ENCODE results near the gene ARID5A.

The ARID5A gene

DNA sequence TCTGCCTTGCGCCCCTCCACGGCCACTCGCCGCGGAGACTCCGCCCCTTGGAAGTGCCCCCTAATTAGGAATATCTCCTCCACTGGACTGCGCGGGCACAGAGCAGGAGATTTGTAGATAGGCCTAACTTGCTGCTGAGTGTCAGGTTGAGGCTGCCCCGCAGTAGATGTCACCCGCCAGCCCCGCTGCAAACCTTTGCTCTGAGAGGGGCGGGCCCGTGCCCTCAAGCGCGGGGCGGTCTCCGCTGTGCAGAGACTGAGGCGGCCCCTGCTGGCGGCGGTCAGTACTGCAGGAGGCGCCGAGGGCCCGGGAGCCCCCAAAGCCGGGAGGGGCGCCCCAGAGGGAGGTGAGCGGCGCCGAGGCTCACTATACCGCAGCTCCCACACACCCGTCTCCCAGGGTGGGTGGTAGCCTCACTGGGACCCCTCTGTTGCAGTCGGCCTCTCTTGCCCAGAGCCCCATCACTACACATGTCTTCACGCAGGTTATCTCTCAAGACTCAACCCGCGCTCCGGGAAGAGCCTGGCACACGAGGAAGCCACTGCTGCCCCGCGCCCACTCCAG is 28.5 kb upstream of the ARID5A start:
- DNase-seq (ENCODE audit: low read depth in 2 of 2): peak; percentile 76 to 81

- no peak for DNase-seq (ENCODE audit: low read depth in 2 of 2)
These were observed 27.9 kb upstream of the ARID5A start for GRCh38 chr2:96508521-96509113.

- DNase-seq (ENCODE audit: low read depth in 2 of 2): peak; percentile 56 to 63
These were observed 27.3 kb upstream of the ARID5A start for GRCh38 chr2:96509114-96509846.

- DNase-seq (ENCODE audit: low read depth in 2 of 2): no peak
These were observed 26.7 kb upstream of the ARID5A start for GRCh38 chr2:96509847-96510230.

DNA sequence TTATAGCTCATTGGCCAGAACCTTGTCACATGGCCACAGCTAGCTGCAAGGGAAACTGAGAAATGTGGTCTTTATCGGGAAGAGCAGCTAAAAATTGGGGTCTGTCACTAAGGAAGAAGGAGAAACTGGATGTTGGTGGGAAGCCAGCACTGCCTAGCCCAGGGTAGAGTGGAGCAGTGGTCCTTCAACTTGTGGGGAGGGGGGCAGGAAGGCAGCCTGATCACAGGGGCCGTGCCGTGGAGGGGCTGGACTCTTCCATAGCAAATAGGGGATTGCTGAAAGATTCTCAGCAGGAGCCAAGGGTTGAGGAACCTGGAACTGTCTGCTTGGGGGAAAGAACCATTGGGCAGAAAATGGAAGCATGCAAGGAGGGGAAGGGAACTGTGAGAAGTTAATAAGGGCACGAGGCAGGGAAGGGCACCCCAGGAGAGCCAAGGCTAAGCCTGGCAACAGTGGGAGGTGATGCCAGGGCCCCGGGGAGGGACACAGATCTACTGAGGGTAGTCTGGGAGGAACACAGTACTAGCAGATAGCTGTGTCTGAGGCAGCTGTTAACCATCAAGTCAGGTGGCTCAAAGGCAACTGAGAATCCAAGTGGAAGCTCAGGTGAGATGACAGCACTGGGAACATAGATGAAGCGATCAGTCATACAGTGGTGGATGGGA is 25.5 kb upstream of the ARID5A start:
- DNase-seq (ENCODE audit: low read depth in 2 of 2): no peak

DNA sequence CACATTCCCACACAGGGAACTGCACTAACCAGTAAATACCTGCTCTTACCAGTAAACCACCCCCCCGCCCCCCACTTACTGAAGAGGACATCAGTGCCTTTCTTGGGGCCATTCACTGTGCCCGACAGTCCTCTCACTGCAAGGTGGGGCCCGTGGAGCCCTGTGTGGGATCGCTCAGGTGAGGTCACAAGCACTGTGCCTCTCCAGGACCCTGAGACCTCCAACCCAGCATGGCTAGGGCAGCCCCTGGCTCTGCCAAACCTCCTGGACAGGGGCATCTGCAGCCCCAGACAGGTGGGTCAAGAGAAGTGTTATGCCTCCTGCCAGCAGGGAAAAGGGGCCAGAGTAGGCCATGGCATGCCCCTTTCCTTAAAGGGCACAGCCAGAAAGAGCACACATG is 24.7 kb upstream of the ARID5A start:
- DNase-seq (ENCODE audit: low read depth in 2 of 2): no peak

GRCh38 chr2:96512341-96512740 is 24.2 kb upstream of the ARID5A start:
- no peak for DNase-seq (ENCODE audit: low read depth in 2 of 2)

DNA sequence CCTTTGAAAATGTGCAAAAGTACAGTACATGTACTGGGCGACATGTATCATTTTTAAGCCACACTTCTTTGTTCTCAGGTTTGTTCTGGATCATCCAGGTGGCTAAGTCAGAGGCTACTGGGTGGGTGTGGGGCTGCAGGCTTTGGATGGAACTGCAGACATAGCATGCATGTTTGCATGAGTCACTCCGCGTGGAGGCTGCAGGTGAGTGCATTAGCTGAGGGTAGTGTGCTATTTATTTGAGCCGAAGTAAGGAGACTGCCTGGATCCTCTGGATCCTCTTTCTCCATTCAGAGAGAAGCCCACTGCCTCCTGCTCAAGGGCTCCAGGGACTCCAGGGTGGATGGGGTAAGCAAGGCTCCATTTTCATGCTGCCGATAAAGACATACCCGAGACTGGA is 22.0 kb upstream of the ARID5A start:
- DNase-seq (ENCODE audit: low read depth in 2 of 2): no peak

- no peak for DNase-seq (ENCODE audit: low read depth in 2 of 2)
These were observed 19.5 kb upstream of the ARID5A start for GRCh38 chr2:96517079-96517478.

GRCh38 chr2:96520231-96520630 is 16.3 kb upstream of the ARID5A start:
- DNase-seq (ENCODE audit: low read depth in 2 of 2): no peak

- DNase-seq (ENCODE audit: low read depth in 2 of 2): no peak
These were observed 15.9 kb upstream of the ARID5A start for GRCh38 chr2:96520697-96521096.

DNA sequence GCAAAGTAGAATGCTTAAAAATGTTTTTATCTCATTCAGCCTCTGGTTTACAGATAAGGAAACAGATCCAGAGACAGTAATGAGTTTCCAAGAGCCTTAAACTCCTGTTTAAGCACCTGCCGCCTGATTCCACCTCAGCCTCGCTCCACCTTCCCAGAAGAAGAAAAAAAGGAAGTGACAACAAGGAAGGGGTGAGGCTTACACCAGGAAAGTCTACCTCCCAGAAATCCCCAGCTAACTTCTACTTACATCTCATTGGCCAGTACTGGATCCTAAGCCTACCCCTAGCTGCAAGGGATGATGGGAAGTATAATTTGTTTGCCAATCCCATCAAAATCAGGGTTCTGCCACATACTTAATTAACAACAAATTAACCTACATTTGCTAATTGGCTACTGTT is 15.3 kb upstream of the ARID5A start:
- no peak for DNase-seq (ENCODE audit: low read depth in 2 of 2)

DNA sequence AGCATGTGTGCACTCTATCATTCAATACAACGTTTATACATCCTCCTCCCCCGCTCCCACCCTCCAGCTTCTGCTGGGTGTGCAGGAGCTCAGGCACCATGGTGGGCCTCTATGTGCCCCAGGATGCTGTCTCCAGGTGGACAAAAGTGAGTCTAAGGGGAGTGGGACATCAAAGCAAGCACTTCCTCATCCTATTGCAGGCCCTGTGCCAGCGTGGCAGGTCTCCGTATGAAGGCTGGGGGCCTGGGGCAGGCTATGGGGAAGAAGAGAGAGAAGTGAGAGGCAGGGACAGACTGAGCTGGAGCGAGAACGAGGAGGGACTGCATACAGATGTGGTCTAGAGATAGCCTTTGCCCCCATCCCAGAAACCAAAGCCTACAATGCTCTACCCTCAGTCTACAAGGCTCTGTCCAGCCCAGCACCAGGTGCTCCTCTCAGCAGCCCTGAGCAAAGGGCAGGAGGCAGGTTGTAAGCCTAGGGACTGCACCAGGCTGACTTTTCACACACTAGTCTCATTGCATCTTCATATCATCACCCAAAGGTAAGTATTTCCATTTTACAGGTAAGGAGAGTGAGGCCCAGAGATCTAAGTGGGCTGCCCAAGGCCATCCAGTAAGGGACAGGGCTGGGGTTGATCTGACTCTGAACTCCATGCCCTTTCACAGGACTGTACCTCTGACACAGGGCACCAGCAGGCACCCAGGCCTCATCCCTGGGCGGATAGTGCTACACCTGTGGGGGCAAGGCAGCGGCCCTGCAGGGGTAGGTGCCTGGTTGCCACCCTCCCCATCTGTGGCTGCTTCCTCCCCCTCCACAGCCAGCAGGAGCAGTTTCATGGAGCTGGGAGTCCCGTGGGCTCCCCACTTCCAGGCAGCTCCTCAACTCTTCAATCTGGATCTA is 14.0 kb upstream of the ARID5A start:
- no peak for DNase-seq (ENCODE audit: low read depth in 2 of 2)

DNA sequence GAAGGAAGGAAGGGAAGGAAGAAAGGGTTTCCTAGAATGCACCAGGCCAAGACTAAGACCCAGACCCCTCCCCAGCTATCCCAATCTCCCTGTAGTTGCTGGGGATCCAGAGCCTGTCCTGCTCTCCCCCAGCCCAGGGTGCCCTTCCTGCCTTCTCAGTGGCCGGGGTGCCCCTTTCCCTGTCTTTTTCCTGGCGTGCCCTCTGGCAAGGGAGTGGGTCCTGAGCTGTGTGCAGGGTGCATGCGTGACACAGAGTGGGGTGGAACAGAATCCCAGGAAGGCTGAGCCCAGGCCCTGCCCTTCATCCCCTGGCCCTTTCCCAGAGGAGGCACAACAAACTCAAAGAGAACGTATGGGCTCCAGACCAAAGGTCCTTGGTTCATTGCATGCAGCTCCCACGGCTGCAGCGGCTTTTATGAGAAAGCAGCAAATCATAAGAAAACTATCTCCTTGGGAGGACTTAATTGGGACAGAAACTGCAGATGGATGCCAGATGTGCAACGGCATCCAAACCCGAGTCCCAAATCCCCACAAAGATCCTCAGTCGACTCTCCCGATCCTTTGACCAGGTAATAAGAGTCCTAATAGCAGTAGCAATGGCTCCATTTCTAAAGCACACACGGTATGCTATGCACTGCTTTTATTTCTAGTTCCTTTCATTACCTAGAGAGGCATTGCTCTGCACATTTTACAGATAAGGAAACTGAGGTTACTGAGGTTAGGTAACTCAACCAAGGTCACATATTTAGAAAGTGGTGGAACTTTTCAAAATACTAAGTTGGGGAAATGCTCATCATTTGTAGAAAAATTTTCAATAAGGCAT is 12.7 kb upstream of the ARID5A start:
- no peak for DNase-seq (ENCODE audit: low read depth in 2 of 2)

DNA sequence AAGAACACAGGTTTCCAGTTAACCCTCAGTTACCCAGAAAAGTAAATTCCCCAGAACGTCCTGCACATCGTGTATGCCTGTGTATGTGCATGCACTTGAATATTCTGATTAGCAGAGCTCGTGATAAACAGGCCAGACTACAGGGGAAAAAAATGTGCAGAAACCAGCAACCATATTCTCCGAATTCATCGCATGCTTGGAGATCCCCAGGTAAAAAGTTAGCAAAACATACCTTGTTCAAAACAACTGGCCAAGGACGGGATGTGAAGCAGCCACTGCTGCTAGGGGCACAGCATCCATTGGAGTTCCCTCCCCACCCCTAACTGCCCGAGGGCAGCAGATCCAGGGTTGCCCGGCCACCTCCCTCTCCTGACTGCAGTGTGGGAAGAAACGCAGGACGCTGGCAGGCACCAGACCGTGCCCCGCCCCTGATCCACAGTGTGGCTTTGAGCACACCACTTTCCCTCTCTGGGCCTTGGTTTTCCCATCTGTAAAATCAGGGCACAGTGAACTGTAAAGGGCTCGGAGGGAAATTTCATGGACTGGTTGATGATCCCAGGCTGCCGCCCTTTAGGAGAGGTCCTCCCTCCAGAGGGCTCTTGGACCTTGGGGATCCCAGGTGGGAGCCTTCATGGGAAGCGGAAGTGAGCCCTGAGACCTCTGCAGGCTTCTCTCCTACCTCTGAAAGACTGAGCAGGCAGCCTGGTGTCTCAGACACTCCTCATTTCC is 11.9 kb upstream of the ARID5A start:
- DNase-seq (ENCODE audit: low read depth in 2 of 2): no peak

DNA sequence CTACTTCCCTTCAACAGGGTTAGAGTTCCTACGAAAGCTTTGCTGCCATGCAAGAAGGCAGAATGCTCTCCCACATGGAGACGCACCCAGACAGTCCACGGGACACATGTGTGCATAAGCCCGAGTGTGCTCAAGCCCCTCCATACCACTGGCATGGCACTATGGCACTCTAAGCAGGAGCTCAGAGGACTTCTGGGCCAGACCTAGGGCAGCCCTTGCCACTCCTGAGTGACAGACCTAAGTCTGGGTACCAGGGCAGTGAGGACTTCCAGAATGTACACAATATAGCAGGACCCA is 11.4 kb upstream of the ARID5A start:
- no peak for DNase-seq (ENCODE audit: low read depth in 2 of 2)

DNA sequence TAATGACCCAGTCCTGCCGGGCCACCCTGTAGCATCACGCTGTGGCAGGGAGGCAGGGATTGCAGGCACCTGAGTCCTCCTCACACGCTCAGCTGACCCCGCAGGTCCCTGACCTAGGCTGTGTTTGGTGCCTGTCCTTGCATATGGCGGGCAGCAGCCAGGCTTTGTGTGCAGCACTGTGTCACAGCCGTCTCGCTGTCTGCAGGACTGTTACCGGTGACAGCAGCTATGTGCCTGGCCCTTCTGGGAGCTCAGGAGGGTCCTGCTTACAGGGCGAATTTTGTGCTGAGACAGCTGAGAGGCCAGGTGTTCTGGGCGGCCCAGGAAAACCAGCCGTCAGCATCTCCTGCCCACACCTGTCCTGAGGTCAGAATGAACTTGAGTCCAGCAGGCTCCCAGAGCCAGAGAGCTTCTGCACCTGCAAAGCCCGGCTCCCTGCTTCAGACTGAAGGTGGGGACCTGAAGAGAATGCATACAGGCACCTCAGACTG is 10.4 kb upstream of the ARID5A start:
- DNase-seq (ENCODE audit: low read depth in 2 of 2): no peak

DNA sequence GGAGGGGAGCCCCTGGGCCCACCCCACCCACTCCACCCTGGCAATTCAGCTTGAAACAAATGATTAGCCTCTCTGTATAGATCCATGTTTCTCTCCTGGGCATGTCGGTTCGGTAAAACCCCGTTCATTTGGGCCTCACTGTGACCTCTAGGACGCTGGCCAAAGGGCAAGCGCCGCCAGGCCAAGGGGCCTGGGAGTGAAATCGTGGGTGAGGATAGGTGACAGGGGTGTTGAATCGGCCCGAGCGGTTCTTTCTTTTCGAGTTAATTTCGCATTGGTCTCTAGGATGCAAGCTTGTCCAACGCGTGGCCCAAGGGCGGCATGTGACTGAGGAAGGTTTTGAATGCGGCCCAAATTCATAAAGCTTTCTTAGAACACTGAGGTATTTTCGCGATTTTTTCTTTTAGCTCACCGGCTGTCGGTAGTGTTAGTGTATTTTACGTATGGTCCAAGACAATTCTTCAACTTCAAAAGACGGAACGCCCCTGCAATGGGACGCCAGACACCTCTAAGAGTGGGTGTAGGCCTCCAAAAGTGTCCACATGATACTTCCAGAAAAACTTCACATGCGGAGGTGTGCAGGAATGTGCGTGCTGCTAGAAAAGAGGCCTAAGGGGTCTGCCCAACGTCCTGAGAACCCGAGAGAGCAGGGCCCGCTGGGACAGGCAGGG is 9.8 kb upstream of the ARID5A start:
- DNase-seq (ENCODE audit: low read depth in 2 of 2): no peak

GRCh38 chr2:96527286-96528005 is 9.1 kb upstream of the ARID5A start:
- DNase-seq (ENCODE audit: low read depth in 2 of 2): peak; percentile 66 to 71
